HepG2 (cell line): Measurements from ENCODE around the gene PSMD6. TPM values are rescaled to one million over a fixed set of nuclear protein-coding genes. Genes with fewer than 3 reads are reported as not detected.
A peak's percentile ranks its signal among the peaks of the same experiment; 100 is the strongest.

ENCODE experiments used
- AGO2 ChIP-seq: fragments of 200-400 bp; formaldehyde crosslinking; optimal IDR thresholded peaks from 2 replicates; pipeline ENCODE3; 2017; ENCODE audit warnings: mild to moderate bottlenecking, low read depth, low read length, moderate library complexity
- ATF1 ChIP-seq: IDR thresholded peaks from 2 replicates; pipeline ENCODE4 v1.6.1; 2016; ENCODE audit warnings: mild to moderate bottlenecking, control low read depth
- BHLHE40 ChIP-seq: IDR thresholded peaks from 2 replicates; pipeline ENCODE4 v1.6.1; 2011; ENCODE audit warnings: low read length, improper control_type of control experiment
- DR1 ChIP-seq: sonication (generic); formaldehyde crosslinking; IDR thresholded peaks from 2 replicates; pipeline ENCODE4 v1.8.0; 2021; ENCODE audit warnings: mild to moderate bottlenecking, missing genetic modification reagents, inconsistent platforms
- HNF4G ChIP-seq, 2 experiments: sonication (generic) in 1 of 2; formaldehyde crosslinking in 1 of 2; IDR thresholded peaks; 2 replicates each; pipeline versions ENCODE4 v1.4.0 to v1.6.1; 2011 to 2020; ENCODE audit warnings: borderline replicate concordance in 2 of 2, low read depth in 2 of 2, mild to moderate bottlenecking in 2 of 2, low read length in 1 of 2, missing genetic modification reagents in 1 of 2, moderate library complexity in 1 of 2
- HOMEZ ChIP-seq: IDR thresholded peaks from 2 replicates; pipeline ENCODE4 v1.6.1; 2016; ENCODE audit warnings: low read depth
- MEIS2 ChIP-seq: sonication (generic); formaldehyde crosslinking; IDR thresholded peaks from 2 replicates; pipeline ENCODE4 v1.9.0; 2021; ENCODE audit warnings: mild to moderate bottlenecking, missing genetic modification reagents
- MIER3 ChIP-seq: IDR thresholded peaks from 2 replicates; pipeline ENCODE4 v1.6.1; 2016; ENCODE audit warnings: missing compliant biosample characterization, borderline replicate concordance
- MXI1 ChIP-seq: IDR thresholded peaks from 3 replicates; pipeline ENCODE4 v1.6.1; 2012; ENCODE audit warnings: low read depth, low read length, inconsistent platforms, borderline replicate concordance
- RBAK ChIP-seq: sonication (generic); formaldehyde crosslinking; IDR thresholded peaks from 2 replicates; pipeline ENCODE4 v1.5.1; 2020; ENCODE audit warnings: mild to moderate bottlenecking, missing genetic modification reagents
- SOX6 ChIP-seq, 2 experiments: fragments of 450-650 bp in 1 of 2; sonication (generic) in 1 of 2; formaldehyde crosslinking in 1 of 2; IDR thresholded peaks; 2 replicates each; pipeline versions ENCODE4 v1.4.0 to v1.6.1; 2017 to 2020; ENCODE audit warnings: antibody characterized with exemption in 1 of 2, mild to moderate bottlenecking in 1 of 2, missing genetic modification reagents in 1 of 2
- ZBTB26 ChIP-seq: IDR thresholded peaks from 2 replicates; pipeline ENCODE4 v1.6.1; 2016; ENCODE audit warnings: missing compliant biosample characterization, missing genetic modification reagents, borderline replicate concordance
- ZNF143 ChIP-seq: sonication (generic); formaldehyde crosslinking; IDR thresholded peaks from 2 replicates; pipeline ENCODE4 v1.4.0; 2020; ENCODE audit warnings: missing genetic modification reagents
- ZNF501 ChIP-seq: sonication (generic); formaldehyde crosslinking; IDR thresholded peaks from 2 replicates; pipeline ENCODE4 v1.5.1; 2020; ENCODE audit warnings: mild to moderate bottlenecking, moderate library complexity, missing genetic modification reagents
- ZNF598 ChIP-seq: sonication (generic); formaldehyde crosslinking; IDR thresholded peaks from 2 replicates; pipeline ENCODE4 v1.5.1; 2020; ENCODE audit warnings: mild to moderate bottlenecking, missing genetic modification reagents, borderline replicate concordance
- ZNF646 ChIP-seq: sonication (generic); formaldehyde crosslinking; IDR thresholded peaks from 2 replicates; pipeline ENCODE4 v1.9.0; 2021; ENCODE audit warnings: mild to moderate bottlenecking, missing genetic modification reagents
- ZSCAN12 ChIP-seq: sonication (generic); formaldehyde crosslinking; IDR thresholded peaks from 2 replicates; pipeline ENCODE4 v1.9.0; 2021; ENCODE audit warnings: mild to moderate bottlenecking, missing genetic modification reagents
- polyA plus RNA-seq, 8 experiments: library from polyadenylated mRNA; depleted of rRNA in 3 of 8; stranded (reverse) in 7 of 8; unstranded in 1 of 8; fragments of >200 nt; fragmentation: Illumina TruSeq in 4 of 8; extraction: Trizol in 4 of 8; gene quantifications; 2 replicates each; pipeline versions ENCODE4 v1.2.1 to v1.2.3, GENCODE V29; 2011 to 2016; ENCODE audit warnings: low read depth in 4 of 8, missing spikeins in 1 of 8, mixed read lengths in 1 of 8; ENCODE audit not compliant: insufficient read depth in 1 of 8
- total RNA-seq, 5 experiments: library from RNA; depleted of rRNA; stranded (reverse); fragments of >200 nt; fragmentation: Illumina TruSeq; extraction: Trizol; gene quantifications; 2 replicates each; pipeline ENCODE4 v1.2.3, GENCODE V29; 2016; ENCODE audit warnings: low read depth in 1 of 5
- TF ChIP-seq, protein P1 (sequence below): IDR thresholded peaks from 2 replicates; pipeline ENCODE4 v1.6.1; 2018; ENCODE audit warnings: missing genetic modification reagents

Gene PSMD6
- total and polyA plus RNA-seq, 2 of the 13 experiments (the other 11 are each of a cell fraction or from before 2014, with no cell fraction given) = 36.8 to 117 TPM

DNA sequence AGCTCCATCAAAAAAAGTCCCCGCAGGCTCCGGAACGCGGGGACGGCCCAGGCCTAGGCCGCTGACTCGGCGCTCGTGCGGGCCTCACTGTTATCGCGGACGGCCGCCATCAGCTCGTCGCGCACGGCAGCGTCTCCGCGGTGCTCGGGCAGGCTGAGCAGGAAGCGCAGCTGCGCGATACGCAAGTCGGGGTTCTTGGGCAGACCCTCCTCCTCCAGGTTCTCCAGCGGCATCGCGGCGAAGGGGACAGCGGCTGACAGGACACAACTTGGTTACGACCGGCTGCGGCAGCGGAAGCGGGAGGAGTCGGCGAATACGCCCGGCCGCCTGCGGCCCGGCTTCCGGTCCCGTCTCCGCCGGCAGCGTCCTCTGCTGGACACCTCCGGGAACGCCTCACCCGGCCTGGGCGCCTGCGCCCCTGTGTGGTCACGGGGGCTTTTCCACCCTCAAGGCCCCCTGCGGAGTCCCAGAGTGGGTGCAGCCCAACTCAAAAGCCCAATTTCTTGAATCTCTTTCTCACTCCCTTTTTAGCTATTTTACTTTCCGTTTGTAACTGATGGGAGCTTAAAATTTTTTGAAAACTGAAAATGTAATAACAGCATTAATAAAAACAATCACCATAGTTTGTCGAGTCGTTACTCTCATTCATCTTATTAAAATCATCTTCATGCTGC lies at the start of gene PSMD6 (continued):
- TF ChIP-seq ZBTB26 (CRISPR knock-in tag) = peak; percentile 69; the same call in 1 of the 2 replicates
- peak; percentile 84 for TF ChIP-seq AGO2
- no peak for TF ChIP-seq ATF1 (CRISPR knock-in tag)
- TF ChIP-seq ZSCAN12 = no peak
- TF ChIP-seq HOMEZ (CRISPR knock-in tag) = peak; percentile 48; the same call in 1 of the 2 replicates
- no peak for TF ChIP-seq SOX6 (IDR thresholded peaks at IDR 0.05)
- peak; percentile 80 for TF ChIP-seq SOX6 (CRISPR knock-in tag; IDR thresholded peaks at IDR 0.05)
- peak; percentile 44; the same call in 1 of the 2 replicates for TF ChIP-seq BHLHE40
- peak; percentile 70; the same call in 1 of the 2 replicates for TF ChIP-seq ZNF646
- peak; percentile 79 for TF ChIP-seq DR1 (CRISPR knock-in tag)
- TF ChIP-seq ZNF598 (CRISPR knock-in tag) = peak; percentile 80; the same call in 1 of the 2 replicates
- peak; percentile 82; the same call in 1 of the 2 replicates for TF ChIP-seq MEIS2
- no peak for TF ChIP-seq RBAK
- TF ChIP-seq ZNF143 (CRISPR knock-in tag) = peak; percentile 47; the same call in 1 of the 2 replicates
- TF ChIP-seq HNF4G (IDR thresholded peaks at IDR 0.05; ENCODE audit: borderline replicate concordance, low read depth, low read length) = no peak
- peak; percentile 66; the same call in 1 of the 2 replicates for TF ChIP-seq HNF4G (CRISPR knock-in tag; IDR thresholded peaks at IDR 0.05; ENCODE audit: borderline replicate concordance, low read depth)
- peak; percentile 49; the same call in 1 of the 2 replicates for TF ChIP-seq MIER3 (CRISPR knock-in tag)
- TF ChIP-seq, protein P1, sequence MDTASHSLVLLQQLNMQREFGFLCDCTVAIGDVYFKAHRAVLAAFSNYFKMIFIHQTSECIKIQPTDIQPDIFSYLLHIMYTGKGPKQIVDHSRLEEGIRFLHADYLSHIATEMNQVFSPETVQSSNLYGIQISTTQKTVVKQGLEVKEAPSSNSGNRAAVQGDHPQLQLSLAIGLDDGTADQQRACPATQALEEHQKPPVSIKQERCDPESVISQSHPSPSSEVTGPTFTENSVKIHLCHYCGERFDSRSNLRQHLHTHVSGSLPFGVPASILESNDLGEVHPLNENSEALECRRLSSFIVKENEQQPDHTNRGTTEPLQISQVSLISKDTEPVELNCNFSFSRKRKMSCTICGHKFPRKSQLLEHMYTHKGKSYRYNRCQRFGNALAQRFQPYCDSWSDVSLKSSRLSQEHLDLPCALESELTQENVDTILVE (CRISPR knock-in tag) = peak; percentile 32; the same call in 1 of the 2 replicates
- peak; percentile 63; the same call in 2 of the 3 replicates for TF ChIP-seq MXI1
- TF ChIP-seq ZNF501 (CRISPR knock-in tag) = peak; percentile 76
